Peyer's patch (tissue), 4 donors: Measurements from ENCODE around the gene RPS15. TPM values are rescaled to one million over a fixed set of nuclear protein-coding genes. Genes with fewer than 3 reads are reported as not detected.
A peak's percentile ranks its signal among the peaks of the same experiment; 100 is the strongest.

Experiments
- DNase-seq, 3 donors: peaks; one replicate each; pipeline ENCODE4 v3.0.0-alpha.2; 2017 to 2019
- H3K27ac ChIP-seq, 4 donors: fragments of 200-600 bp; sonication (generic); one replicate each; pipeline ENCODE4 v1.5.1; 2016 to 2019
- H3K27me3 ChIP-seq, 2 donors: fragments of 200-600 bp; sonication (generic); one replicate each; pipeline ENCODE4 v1.5.1; 2019
- H3K36me3 ChIP-seq, 3 donors: fragments of 200-600 bp; sonication (generic); one replicate each; pipeline ENCODE4 v1.5.1; 2016 to 2019
- H3K4me1 ChIP-seq, 4 donors: fragments of 200-600 bp; sonication (generic); one replicate each; pipeline ENCODE4 v1.5.1; 2016 to 2019
- H3K4me3 ChIP-seq, 4 donors: fragments of 200-600 bp; sonication (generic); 1 replicate in 3 of 4; 2 replicates in 1 of 4; pipeline ENCODE4 v1.5.1; 2016 to 2019; ENCODE audit warnings: mild to moderate bottlenecking in 1 of 4
- H3K9me3 ChIP-seq, 4 donors: fragments of 200-600 bp; sonication (generic); one replicate each; pipeline ENCODE4 v1.5.1; 2016 to 2019; ENCODE audit warnings: mild to moderate bottlenecking in 1 of 4
- POLR2A ChIP-seq, 2 donors: fragments of 450-650 bp; IDR thresholded peaks; one replicate each; pipeline ENCODE4 v1.5.1; 2017; ENCODE audit warnings: antibody characterized with exemption in 2 of 2, mild to moderate bottlenecking in 2 of 2, moderate library complexity in 2 of 2
- total RNA-seq, 4 donors: library from RNA; depleted of rRNA; stranded (reverse); fragments of >200 nt; gene quantifications; one replicate each; pipeline ENCODE4 v1.1.0, GENCODE V29; 2016
- TF ChIP-seq, protein P1 (sequence below), 6 experiments: fragments of 450-650 bp in 4 of 6; fragments of 200-600 bp in 2 of 6; sonication (generic) in 1 of 6; IDR thresholded peaks; one replicate each; pipeline ENCODE4 v1.5.1; 2017 to 2019; ENCODE audit warnings: antibody characterized with exemption in 6 of 6, mild to moderate bottlenecking in 3 of 6, moderate library complexity in 1 of 6

RPS15 gene
- total RNA-seq, 4 donors from 2014 or later, result 1,044 to 1,915 (median 1,354) TPM

DNA sequence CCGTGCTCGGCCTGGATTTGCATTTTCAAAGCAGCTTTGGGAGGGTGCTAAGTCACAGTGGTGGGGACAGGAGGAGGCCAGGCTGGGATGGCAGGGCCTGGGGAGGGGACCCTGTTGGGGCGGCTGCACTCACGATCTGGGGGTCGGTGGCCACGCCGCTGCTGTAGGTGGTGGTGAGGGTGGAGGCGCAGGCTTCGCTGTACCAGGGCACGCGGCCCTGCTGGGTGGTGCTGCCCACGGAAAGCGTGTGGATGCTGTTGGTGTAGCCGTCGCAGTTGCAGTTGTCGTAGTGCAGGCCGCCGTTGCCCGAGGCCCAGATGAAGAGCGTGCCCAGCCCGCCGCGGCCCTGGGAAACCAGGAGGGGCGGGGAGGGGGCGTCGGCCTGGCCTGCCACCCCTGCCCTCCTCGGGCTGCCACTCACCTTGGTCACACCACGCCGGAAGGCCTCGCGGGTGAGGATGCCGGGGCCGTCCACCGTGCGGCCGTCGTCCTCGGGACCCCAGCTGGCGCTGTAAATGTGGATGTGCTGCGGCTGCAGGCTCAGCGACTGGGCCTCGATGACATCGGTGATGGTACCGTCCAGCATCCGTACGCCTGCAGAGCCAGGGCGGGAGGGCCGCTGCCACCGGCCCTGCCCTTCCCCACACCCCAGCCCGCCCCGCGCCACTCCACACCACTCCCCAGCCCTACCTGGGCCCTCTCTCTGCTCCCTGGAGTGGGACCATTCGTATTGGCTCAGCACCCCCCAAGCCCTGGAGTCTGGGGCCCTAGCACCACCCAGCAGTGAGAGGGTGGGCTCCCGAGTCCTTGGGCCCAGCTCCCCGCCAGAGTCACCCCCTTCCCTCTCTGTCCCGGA, 48.8 kb downstream of the RPS15 start:
- no peaks in the 10 kb centered on the region for H3K9me3 ChIP-seq
- H3K27ac ChIP-seq, result no peak overlapping the region
- no peak overlapping the region for H3K4me3 ChIP-seq
- TF ChIP-seq, protein P1, sequence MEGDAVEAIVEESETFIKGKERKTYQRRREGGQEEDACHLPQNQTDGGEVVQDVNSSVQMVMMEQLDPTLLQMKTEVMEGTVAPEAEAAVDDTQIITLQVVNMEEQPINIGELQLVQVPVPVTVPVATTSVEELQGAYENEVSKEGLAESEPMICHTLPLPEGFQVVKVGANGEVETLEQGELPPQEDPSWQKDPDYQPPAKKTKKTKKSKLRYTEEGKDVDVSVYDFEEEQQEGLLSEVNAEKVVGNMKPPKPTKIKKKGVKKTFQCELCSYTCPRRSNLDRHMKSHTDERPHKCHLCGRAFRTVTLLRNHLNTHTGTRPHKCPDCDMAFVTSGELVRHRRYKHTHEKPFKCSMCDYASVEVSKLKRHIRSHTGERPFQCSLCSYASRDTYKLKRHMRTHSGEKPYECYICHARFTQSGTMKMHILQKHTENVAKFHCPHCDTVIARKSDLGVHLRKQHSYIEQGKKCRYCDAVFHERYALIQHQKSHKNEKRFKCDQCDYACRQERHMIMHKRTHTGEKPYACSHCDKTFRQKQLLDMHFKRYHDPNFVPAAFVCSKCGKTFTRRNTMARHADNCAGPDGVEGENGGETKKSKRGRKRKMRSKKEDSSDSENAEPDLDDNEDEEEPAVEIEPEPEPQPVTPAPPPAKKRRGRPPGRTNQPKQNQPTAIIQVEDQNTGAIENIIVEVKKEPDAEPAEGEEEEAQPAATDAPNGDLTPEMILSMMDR (IDR thresholded peaks at IDR 0.05), result no peak
- TF ChIP-seq POLR2A (IDR thresholded peaks at IDR 0.05), result no peak
- H3K27me3 ChIP-seq, result no peaks in the 10 kb centered on the region
- peaks cover 0 to 19% (median 7%) of the 10 kb centered on the region in 4 donors for H3K4me1 ChIP-seq
- DNase-seq, result no peak
- H3K36me3 ChIP-seq, result no peaks in the 10 kb centered on the region

GRCh38 chr19:1487576-1488281, 49.5 kb downstream of the RPS15 start:
- no peak for DNase-seq

DNA sequence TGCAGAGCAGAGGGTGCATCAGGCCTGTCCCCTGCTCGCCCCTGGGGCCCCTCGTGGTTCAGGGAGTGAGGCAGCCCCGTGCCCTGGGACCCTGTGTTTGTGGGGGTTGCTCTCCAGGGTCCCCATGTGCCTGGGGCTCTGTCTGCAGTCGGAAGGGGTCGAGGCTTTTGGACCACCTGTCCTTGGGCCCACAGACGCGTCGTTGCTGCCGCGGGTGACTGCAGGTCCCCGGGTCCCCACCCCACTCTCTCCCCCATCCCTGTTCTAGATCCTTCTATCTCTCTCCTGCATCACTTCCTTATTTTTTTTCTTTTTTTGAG, 50.0 kb downstream of the RPS15 start:
- TF ChIP-seq, protein P1 (IDR thresholded peaks at IDR 0.05), result no peak
- Histone ChIP-seq H3K27ac (no peak overlapping the region), H3K4me1 (peaks cover 0 to 21% (median 9%) of the 10 kb centered on the region in 4 donors), H3K36me3 (no peaks in the 10 kb centered on the region), H3K27me3 (no peaks in the 10 kb centered on the region), H3K9me3 (no peaks in the 10 kb centered on the region), H3K4me3 (no peak overlapping the region)
- no peak for DNase-seq

More at GRCh38 chr19:1487576-1488281, 49.5 kb downstream of the RPS15 start:
- no peak for TF ChIP-seq POLR2A (IDR thresholded peaks at IDR 0.05)
- TF ChIP-seq, protein P1 (IDR thresholded peaks at IDR 0.05), result no peak
- H3K36me3 ChIP-seq, result no peaks in the 10 kb centered on the region
- H3K27me3 ChIP-seq, result no peaks in the 10 kb centered on the region
- no peak overlapping the region for H3K27ac ChIP-seq
- no peaks in the 10 kb centered on the region for H3K9me3 ChIP-seq
- H3K4me1 ChIP-seq, result peaks cover 0 to 19% (median 8%) of the 10 kb centered on the region in 4 donors
- no peak overlapping the region for H3K4me3 ChIP-seq

DNA sequence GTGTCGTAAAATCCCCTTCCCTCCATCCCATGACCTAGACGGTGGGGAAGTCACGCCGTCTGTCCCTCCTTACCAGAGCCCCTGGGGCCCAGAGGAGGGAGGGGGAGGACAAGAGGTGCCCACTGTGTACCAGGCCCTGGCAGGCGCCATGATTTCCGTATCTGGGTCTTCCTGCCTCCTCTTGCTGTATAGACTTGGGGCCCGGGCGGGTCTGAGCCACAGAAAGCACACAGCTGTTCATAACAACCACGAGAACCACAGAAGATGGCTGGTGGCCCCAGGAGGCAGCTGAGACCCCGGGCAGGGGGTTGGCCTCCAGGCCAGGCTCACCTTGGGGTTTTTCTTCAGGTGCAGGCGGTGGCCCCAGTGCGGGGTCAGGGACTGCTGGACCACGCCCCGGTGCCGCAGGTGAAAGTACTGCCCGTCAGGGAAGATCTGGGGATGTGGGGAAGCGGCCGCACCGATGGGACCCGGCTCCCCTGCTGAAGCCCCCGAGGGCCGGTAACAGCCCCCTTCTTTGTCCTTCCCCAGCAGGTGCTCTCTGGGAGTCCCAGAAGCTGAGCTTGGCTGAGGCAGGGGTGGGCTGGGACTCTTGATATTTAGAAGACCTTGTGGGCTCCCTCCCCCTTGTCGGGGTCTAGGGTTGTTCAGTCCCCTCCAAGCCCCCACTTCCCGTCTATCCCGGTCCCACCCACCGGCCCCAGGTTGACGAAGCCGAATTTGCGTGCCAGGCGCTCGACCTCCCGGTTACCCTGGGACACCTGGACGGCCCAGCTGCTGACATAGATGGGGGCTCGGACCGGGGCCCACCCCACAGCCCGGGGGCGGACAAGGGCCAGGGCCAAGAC, 51.5 kb downstream of the RPS15 start:
- Histone ChIP-seq H3K36me3 (no peaks in the 10 kb centered on the region), H3K4me1 (peaks cover 0 to 32% (median 9%) of the 10 kb centered on the region in 4 donors), H3K4me3 (peak overlapping the region; percentile 46 to 64 (median 54)), H3K27me3 (no peaks in the 10 kb centered on the region), H3K27ac (peak overlapping the region; percentile 65 to 85 (median 70)), H3K9me3 (no peaks in the 10 kb centered on the region)
- TF ChIP-seq, protein P1 (IDR thresholded peaks at IDR 0.05), result no peak
- TF ChIP-seq POLR2A (IDR thresholded peaks at IDR 0.05), result no peak
- DNase-seq, result no peak

Other genes with a start within 250 kb of the RPS15 start
- gene STK11, start 232.6 kb upstream of the RPS15 start, total RNA-seq, result 100 to 1,000 TPM in 3 of 4 donors, 10 to 100 TPM in 1; 98.4 to 135 (median 117) TPM
- gene CBARP, start 200.4 kb upstream of the RPS15 start, total RNA-seq, result 1 to 10 TPM in 1 of 4 donors, not detected in 3; 1.9 TPM
- 100 to 1,000 TPM in 3 of 4 donors, 10 to 100 TPM in 1; 88.3 to 299 (median 206) TPM for gene ATP5F1D, start 196.6 kb upstream of the RPS15 start, total RNA-seq
- gene MIDN, start 189.8 kb upstream of the RPS15 start, total RNA-seq, result 100 to 1,000 TPM in 1 of 4 donors, 10 to 100 TPM in 3; 34.7 to 205 (median 98.9) TPM
- gene CIRBP, start 169.1 kb upstream of the RPS15 start, total RNA-seq, result 100 to 1,000 TPM; 258 to 623 (median 458) TPM
- 10 to 100 TPM; 39.6 to 87.7 (median 80.0) TPM for gene FAM174C, start 162.9 kb upstream of the RPS15 start, total RNA-seq
- gene EFNA2, start 152.5 kb upstream of the RPS15 start, total RNA-seq, result 10 to 100 TPM; 21.5 to 34.1 (median 32.3) TPM
- gene NDUFS7, start 54.5 kb upstream of the RPS15 start, total RNA-seq, result 100 to 1,000 TPM in 3 of 4 donors, 10 to 100 TPM in 1; 99.9 to 165 (median 156) TPM
- gene GAMT, start 36.9 kb upstream of the RPS15 start, total RNA-seq, result 1 to 10 TPM in 2 of 4 donors, not detected in 2; 2.5 to 3.1 TPM
- gene DAZAP1, start 30.8 kb upstream of the RPS15 start, total RNA-seq, result 10 to 100 TPM; 37.5 to 90.9 (median 58.2) TPM
- gene APC2, start 11.7 kb downstream of the RPS15 start, total RNA-seq, result under 1 TPM in 3 of 4 donors, not detected in 1; 0.18 to 0.76 (median 0.27) TPM
- gene C19orf25, start 40.8 kb downstream of the RPS15 start, total RNA-seq, result 10 to 100 TPM; 35.5 to 68.5 (median 61.9) TPM
- gene PCSK4, start 52.0 kb downstream of the RPS15 start, total RNA-seq, result 10 to 100 TPM in 3 of 4 donors, 1 to 10 TPM in 1; 7.7 to 14.6 (median 12.1) TPM
- 100 to 1,000 TPM in 3 of 4 donors, 1 to 10 TPM in 1; 7.4 to 167 (median 162) TPM for gene REEP6, start 52.8 kb downstream of the RPS15 start, total RNA-seq
- gene ADAMTSL5, start 74.6 kb downstream of the RPS15 start, total RNA-seq, result 10 to 100 TPM in 3 of 4 donors, 1 to 10 TPM in 1; 5.0 to 31.5 (median 25.2) TPM
- not detected for gene PLK5, start 85.7 kb downstream of the RPS15 start, total RNA-seq
- 10 to 100 TPM; 11.6 to 20.0 (median 15.6) TPM for gene MEX3D, start 129.9 kb downstream of the RPS15 start, total RNA-seq
- gene MBD3, start 154.5 kb downstream of the RPS15 start, total RNA-seq, result 100 to 1,000 TPM in 1 of 4 donors, 10 to 100 TPM in 3; 58.7 to 110 (median 81.6) TPM
- 100 to 1,000 TPM in 1 of 4 donors, 10 to 100 TPM in 3; 59.8 to 122 (median 94.3) TPM for gene UQCR11, start 167.1 kb downstream of the RPS15 start, total RNA-seq
- gene TCF3, start 214.2 kb downstream of the RPS15 start, total RNA-seq, result 100 to 1,000 TPM in 1 of 4 donors, 10 to 100 TPM in 3; 49.2 to 112 (median 80.3) TPM